ENCODE data around the gene PURA. TPM values are rescaled to one million over a fixed set of nuclear protein-coding genes. Genes with fewer than 3 reads are reported as not detected.

Gene PURA
- polyA plus RNA-seq, 1 donor from 2014 or later = 2.3 TPM

- no peak overlapping the region for H2AFZ ChIP-seq (ENCODE audit: low read depth, low read length)
- no peaks in the 10 kb centered on the region for H3K79me2 ChIP-seq (replicated peaks; ENCODE audit: insufficient read depth, low read length)
- no peak overlapping the region for H3K9ac ChIP-seq (ENCODE audit: low read length)
- H3K27me3 ChIP-seq (ENCODE audit: insufficient read depth, low read depth, low read length) = peaks cover 7% of the 10 kb centered on the region
- H3K9me2 ChIP-seq (ENCODE audit: insufficient read depth, low read length) = no peaks in the 10 kb centered on the region
- H3K9me3 ChIP-seq (ENCODE audit: low read length) = no peaks in the 10 kb centered on the region
- H3K4me2 ChIP-seq (ENCODE audit: low read length) = no peak overlapping the region
- no peaks in the 10 kb centered on the region for H4K20me1 ChIP-seq (ENCODE audit: insufficient read depth)
- H3K27ac ChIP-seq (ENCODE audit: low read length) = no peak overlapping the region
- TF ChIP-seq TAF1 (IDR thresholded peaks at IDR 0.05; ENCODE audit: low read depth) (no peak), POLR2AphosphoS5 (IDR thresholded peaks at IDR 0.05) (no peak)
- H3F3A ChIP-seq (ENCODE audit: insufficient read depth, low read length, poor library complexity, severe bottlenecking) = no peaks in the 10 kb centered on the region
- no peaks in the 10 kb centered on the region for H3K36me3 ChIP-seq (ENCODE audit: insufficient read depth, low read length)
- no peak overlapping the region for H3K4me3 ChIP-seq (ENCODE audit: low read length)
Measured at GRCh38 chr5:140084541-140084940, 29.4 kb upstream of the PURA start.

- H3K9me3 ChIP-seq (ENCODE audit: low read length) = peaks cover 8% of the 10 kb centered on the region
- H3K9ac ChIP-seq (ENCODE audit: low read length) = no peak overlapping the region
- H3K9me2 ChIP-seq (ENCODE audit: insufficient read depth, low read length) = no peaks in the 10 kb centered on the region
- TF ChIP-seq TAF1 (IDR thresholded peaks at IDR 0.05; ENCODE audit: low read depth) (no peak), EZH2 (IDR thresholded peaks at IDR 0.05; ENCODE audit: borderline replicate concordance, insufficient read depth, low read length, poor library complexity, severe bottlenecking) (no peak), POLR2AphosphoS5 (IDR thresholded peaks at IDR 0.05) (no peak), RAD21 (conservative IDR thresholded peaks at IDR 0.05) (no peak), CTCF (IDR thresholded peaks at IDR 0.05; ENCODE audit: poor library complexity, severe bottlenecking) (no peak), SMC3 (conservative IDR thresholded peaks at IDR 0.05; ENCODE audit: poor library complexity) (no peak), REST (IDR thresholded peaks at IDR 0.05; ENCODE audit: borderline replicate concordance) (no peak), EP300 (conservative IDR thresholded peaks at IDR 0.05; ENCODE audit: poor library complexity, severe bottlenecking) (no peak), MXI1 (conservative IDR thresholded peaks at IDR 0.05; ENCODE audit: poor library complexity, severe bottlenecking) (no peak)
- no peaks in the 10 kb centered on the region for H3F3A ChIP-seq (ENCODE audit: insufficient read depth, low read length, poor library complexity, severe bottlenecking)
- no peak overlapping the region for H3K4me3 ChIP-seq (ENCODE audit: low read length)
- no peak overlapping the region for H2AFZ ChIP-seq (ENCODE audit: low read depth, low read length)
- no peaks in the 10 kb centered on the region for H3K36me3 ChIP-seq (ENCODE audit: insufficient read depth, low read length)
- H4K20me1 ChIP-seq (ENCODE audit: insufficient read depth) = no peaks in the 10 kb centered on the region
- H3K27me3 ChIP-seq (ENCODE audit: insufficient read depth, low read depth, low read length) = peaks cover 5% of the 10 kb centered on the region
- H3K79me2 ChIP-seq (replicated peaks; ENCODE audit: insufficient read depth, low read length) = no peaks in the 10 kb centered on the region
- no peak overlapping the region for H3K4me2 ChIP-seq (ENCODE audit: low read length)
- no peak overlapping the region for H3K27ac ChIP-seq (ENCODE audit: low read length)
Measured at GRCh38 chr5:140090251-140090650, 23.7 kb upstream of the PURA start.

- Histone ChIP-seq H3K36me3 (ENCODE audit: insufficient read depth, low read length) (no peaks in the 10 kb centered on the region), H3K9me2 (ENCODE audit: insufficient read depth, low read length) (no peaks in the 10 kb centered on the region), H3K9me3 (ENCODE audit: low read length) (peaks cover 8% of the 10 kb centered on the region), H4K20me1 (ENCODE audit: insufficient read depth) (no peaks in the 10 kb centered on the region), H3K79me2 (replicated peaks; ENCODE audit: insufficient read depth, low read length) (no peaks in the 10 kb centered on the region), H3K27me3 (ENCODE audit: insufficient read depth, low read depth, low read length) (peaks cover 5% of the 10 kb centered on the region), H3K9ac (ENCODE audit: low read length) (no peak overlapping the region), H3F3A (ENCODE audit: insufficient read depth, low read length, poor library complexity, severe bottlenecking) (no peaks in the 10 kb centered on the region), H3K27ac (ENCODE audit: low read length) (no peak overlapping the region), H3K4me2 (ENCODE audit: low read length) (no peak overlapping the region), H3K4me3 (ENCODE audit: low read length) (no peak overlapping the region), H2AFZ (ENCODE audit: low read depth, low read length) (no peak overlapping the region)
- no peak for TF ChIP-seq SMC3 (conservative IDR thresholded peaks at IDR 0.05; ENCODE audit: poor library complexity)
- TF ChIP-seq CTCF (IDR thresholded peaks at IDR 0.05; ENCODE audit: poor library complexity, severe bottlenecking) = no peak
- TF ChIP-seq MXI1 (conservative IDR thresholded peaks at IDR 0.05; ENCODE audit: poor library complexity, severe bottlenecking) = no peak
- TF ChIP-seq RAD21 (conservative IDR thresholded peaks at IDR 0.05) = no peak
- TF ChIP-seq POLR2AphosphoS5 (IDR thresholded peaks at IDR 0.05) = no peak
- no peak for TF ChIP-seq EZH2 (IDR thresholded peaks at IDR 0.05; ENCODE audit: borderline replicate concordance, insufficient read depth, low read length, poor library complexity, severe bottlenecking)
- TF ChIP-seq REST (IDR thresholded peaks at IDR 0.05; ENCODE audit: borderline replicate concordance) = no peak
Measured at GRCh38 chr5:140093179-140093578, 20.7 kb upstream of the PURA start.
